NB4 (cell line): ENCODE results near the gene ARHGEF10L.

Experiments
- MYC ChIP-seq: IDR thresholded peaks from 2 replicates; pipeline ENCODE4 v1.6.1; 2011; ENCODE audit warnings: low read depth, low read length
- POLR2A ChIP-seq: IDR thresholded peaks from 2 replicates; pipeline ENCODE4 v1.6.1; 2011; ENCODE audit warnings: mild to moderate bottlenecking; ENCODE audit not compliant: insufficient read length; ENCODE audit errors: extremely low read depth
- TF ChIP-seq, protein P1 (sequence below): IDR thresholded peaks from one replicate; pipeline ENCODE4 v1.5.1; 2012; ENCODE audit warnings: low read depth, low read length
- TF ChIP-seq, protein P2 (sequence below): IDR thresholded peaks from 2 replicates; pipeline ENCODE4 v1.6.1; 2011; ENCODE audit warnings: low read depth, low read length

DNA sequence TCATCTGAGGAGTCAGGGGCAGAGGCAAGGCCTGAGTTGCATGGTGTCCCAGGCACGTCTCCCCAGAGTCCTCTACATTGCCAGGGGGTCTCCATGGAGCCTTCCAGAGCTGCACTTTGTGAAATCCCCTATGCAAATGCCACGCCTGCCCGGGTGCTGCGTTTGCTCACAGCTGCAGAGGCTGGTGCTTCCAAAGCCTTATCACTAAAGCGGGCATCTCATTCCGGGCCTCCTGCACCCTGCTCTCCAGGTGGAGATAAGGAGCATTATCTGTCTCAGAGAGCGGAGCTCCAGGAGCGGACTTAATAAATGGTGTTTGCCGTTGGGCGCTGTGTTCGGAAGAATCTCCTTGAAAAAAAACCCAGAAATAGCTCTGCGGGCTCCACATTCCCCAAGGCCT is 189.8 kb downstream of the ARHGEF10L start:
- TF ChIP-seq, protein P1, sequence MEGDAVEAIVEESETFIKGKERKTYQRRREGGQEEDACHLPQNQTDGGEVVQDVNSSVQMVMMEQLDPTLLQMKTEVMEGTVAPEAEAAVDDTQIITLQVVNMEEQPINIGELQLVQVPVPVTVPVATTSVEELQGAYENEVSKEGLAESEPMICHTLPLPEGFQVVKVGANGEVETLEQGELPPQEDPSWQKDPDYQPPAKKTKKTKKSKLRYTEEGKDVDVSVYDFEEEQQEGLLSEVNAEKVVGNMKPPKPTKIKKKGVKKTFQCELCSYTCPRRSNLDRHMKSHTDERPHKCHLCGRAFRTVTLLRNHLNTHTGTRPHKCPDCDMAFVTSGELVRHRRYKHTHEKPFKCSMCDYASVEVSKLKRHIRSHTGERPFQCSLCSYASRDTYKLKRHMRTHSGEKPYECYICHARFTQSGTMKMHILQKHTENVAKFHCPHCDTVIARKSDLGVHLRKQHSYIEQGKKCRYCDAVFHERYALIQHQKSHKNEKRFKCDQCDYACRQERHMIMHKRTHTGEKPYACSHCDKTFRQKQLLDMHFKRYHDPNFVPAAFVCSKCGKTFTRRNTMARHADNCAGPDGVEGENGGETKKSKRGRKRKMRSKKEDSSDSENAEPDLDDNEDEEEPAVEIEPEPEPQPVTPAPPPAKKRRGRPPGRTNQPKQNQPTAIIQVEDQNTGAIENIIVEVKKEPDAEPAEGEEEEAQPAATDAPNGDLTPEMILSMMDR, result no peak
- TF ChIP-seq, protein P2, sequence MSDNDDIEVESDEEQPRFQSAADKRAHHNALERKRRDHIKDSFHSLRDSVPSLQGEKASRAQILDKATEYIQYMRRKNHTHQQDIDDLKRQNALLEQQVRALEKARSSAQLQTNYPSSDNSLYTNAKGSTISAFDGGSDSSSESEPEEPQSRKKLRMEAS, result no peak
- TF ChIP-seq POLR2A (no peak), MYC (no peak)
